Loucy (cell line): ENCODE results near the gene TENM3.

Experiments used
- CTCF ChIP-seq: fragments of 200-600 bp; sonication (generic); conservative IDR thresholded peaks from 2 replicates; pipeline ENCODE4 v1.5.1; 2014; ENCODE audit warnings: mild to moderate bottlenecking, antibody characterized with exemption, low read length
- EZH2phosphoT487 ChIP-seq: fragments of 200-600 bp; IDR thresholded peaks from 2 replicates; pipeline ENCODE4 v1.6.1; 2018; ENCODE audit warnings: antibody characterized with exemption, mild to moderate bottlenecking, moderate library complexity, borderline replicate concordance

GRCh38 chr4:182507805-182508204, 264.6 kb downstream of the TENM3 start:
- no peak for TF ChIP-seq CTCF
- no peak for TF ChIP-seq EZH2phosphoT487
